Lower leg skin (tissue), 4 donors: Measurements from ENCODE around the gene ATG9A. TPM values are rescaled to one million over a fixed set of nuclear protein-coding genes. Genes with fewer than 3 reads are reported as not detected.

Experiments used
- DNase-seq, 2 donors: peaks; one replicate each; pipeline ENCODE4 v3.0.0-alpha.2; 2019; ENCODE audit warnings: low spot score in 2 of 2
- H3K4me3 ChIP-seq: fragments of 200-600 bp; sonication (generic); 2 replicates; pipeline ENCODE4 v1.5.1; 2017; ENCODE audit warnings: mild to moderate bottlenecking, low read depth; ENCODE audit not compliant: poor library complexity, severe bottlenecking
- CTCF ChIP-seq, 3 donors: fragments of 450-650 bp; IDR thresholded peaks; one replicate each; pipeline ENCODE4 v1.5.1; 2016; ENCODE audit warnings: antibody characterized with exemption in 3 of 3, mild to moderate bottlenecking in 3 of 3, moderate library complexity in 2 of 3
- POLR2A ChIP-seq, 2 donors: fragments of 450-650 bp; IDR thresholded peaks; one replicate each; pipeline ENCODE4 v1.6.1; 2016 to 2017; ENCODE audit warnings: antibody characterized with exemption in 2 of 2, mild to moderate bottlenecking in 1 of 2, moderate library complexity in 1 of 2
- whole genome bisulfite sequencing, 2 donors: methylation state at CpG; one replicate each; pipeline ENCODE4 v1.1.5; 2018; 5-methylcytosine and 5-hydroxymethylcytosine counted together
- intact Hi-C: fragments of 100-400 bp; cut with DNase I; formaldehyde crosslinking; loops from one replicate; pipeline ENCODE4 v1.15.0; 2023; ENCODE audit warnings: low total_unique reads
- total RNA-seq, 4 donors: library from RNA; depleted of rRNA; stranded (reverse); fragments of >200 nt; gene quantifications; one replicate each; pipeline ENCODE4 v1.1.0, GENCODE V29; 2016

The ATG9A gene
- total RNA-seq, 4 donors from 2014 or later, result 57.6 to 92.8 (median 61.9) TPM

DNA sequence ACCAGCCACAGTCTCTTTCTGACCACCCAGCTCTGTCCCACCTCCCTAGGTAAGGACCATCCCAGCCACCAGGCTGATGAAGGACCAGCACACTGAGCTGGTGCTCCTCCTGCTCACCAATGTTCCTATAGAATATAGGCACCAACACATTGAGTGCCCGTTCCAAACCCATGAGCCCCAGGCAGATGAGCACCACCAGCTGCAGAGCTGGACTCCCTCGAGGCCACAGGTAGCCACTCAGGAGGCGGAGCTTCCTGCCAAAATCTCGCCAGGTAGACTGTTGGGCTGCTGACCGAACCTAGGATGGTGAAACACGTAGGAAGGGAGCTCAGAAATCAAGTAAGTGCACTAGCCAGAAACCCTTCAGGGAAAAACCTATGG is 12.9 kb downstream of the ATG9A start:
- 89% methylated on average over 6 of the region's 6 CpGs for WGBS, 2 donors
- intact Hi-C loops, result no loop called here

GRCh38 chr2:219215871-219216534 is 13.4 kb downstream of the ATG9A start:
- no peak for TF ChIP-seq POLR2A (IDR thresholded peaks at IDR 0.05)
- no peak for TF ChIP-seq CTCF (IDR thresholded peaks at IDR 0.05)
- intact Hi-C loops, result no loop called here
- DNase-seq, result no peak
- WGBS, 2 donors, result 90% methylated on average over 27 of the region's 27 CpGs
- H3K4me3 ChIP-seq, result no peak overlapping the region

More for the DNA sequence above, 12.9 kb downstream of the ATG9A start:
- DNase-seq, result no peak
- no peak overlapping the region for H3K4me3 ChIP-seq
- no peak for TF ChIP-seq CTCF (IDR thresholded peaks at IDR 0.05)

DNA sequence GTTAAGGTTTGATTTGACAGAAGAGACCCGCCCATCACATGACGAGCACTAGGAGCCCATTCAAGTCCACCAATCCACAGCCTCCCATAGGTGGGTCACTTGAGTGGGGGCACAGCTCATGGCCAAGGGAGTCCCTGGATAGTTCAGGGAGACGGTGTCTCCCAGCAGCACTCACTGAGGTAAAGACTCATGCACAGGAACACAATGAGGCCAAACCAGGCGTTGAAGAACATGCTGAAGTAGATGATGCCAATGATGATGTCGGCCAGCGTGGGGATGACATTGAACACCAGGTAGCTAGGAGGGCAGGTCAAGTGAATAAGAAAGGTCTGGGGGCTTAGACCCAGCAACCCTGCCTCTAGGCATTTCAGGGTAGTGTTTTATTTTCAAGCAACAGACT is 14.7 kb downstream of the ATG9A start:
- no peak overlapping the region for H3K4me3 ChIP-seq
- intact Hi-C loops, result no loop called here
- 90 to 92% methylated on average over 6 of the region's 6 CpGs for WGBS, 2 donors
- no peak for DNase-seq
- TF ChIP-seq CTCF (IDR thresholded peaks at IDR 0.05) (no peak), POLR2A (IDR thresholded peaks at IDR 0.05) (no peak)

GRCh38 chr2:219214141-219214540 is 15.3 kb downstream of the ATG9A start:
- 92 to 97% methylated on average over 15 of the region's 15 CpGs for WGBS, 2 donors
- no peak overlapping the region for H3K4me3 ChIP-seq
- intact Hi-C loops, result no loop called here
- TF ChIP-seq CTCF (IDR thresholded peaks at IDR 0.05), result no peak
- no peak for TF ChIP-seq POLR2A (IDR thresholded peaks at IDR 0.05)
- no peak for DNase-seq

GRCh38 chr2:219213486-219214071 is 15.9 kb downstream of the ATG9A start:
- intact Hi-C loops, result no loop called here

More at GRCh38 chr2:219213486-219214071, 15.9 kb downstream of the ATG9A start:
- DNase-seq, result peak in 1 of 2 donors; percentile 58
- 94% methylated on average over 10 of the region's 10 CpGs for WGBS, 2 donors
- TF ChIP-seq POLR2A (IDR thresholded peaks at IDR 0.05) (no peak), CTCF (IDR thresholded peaks at IDR 0.05) (no peak)
- no peak overlapping the region for H3K4me3 ChIP-seq
